ENCODE results near the gene PLEKHJ1.

Gene PLEKHJ1

DNA sequence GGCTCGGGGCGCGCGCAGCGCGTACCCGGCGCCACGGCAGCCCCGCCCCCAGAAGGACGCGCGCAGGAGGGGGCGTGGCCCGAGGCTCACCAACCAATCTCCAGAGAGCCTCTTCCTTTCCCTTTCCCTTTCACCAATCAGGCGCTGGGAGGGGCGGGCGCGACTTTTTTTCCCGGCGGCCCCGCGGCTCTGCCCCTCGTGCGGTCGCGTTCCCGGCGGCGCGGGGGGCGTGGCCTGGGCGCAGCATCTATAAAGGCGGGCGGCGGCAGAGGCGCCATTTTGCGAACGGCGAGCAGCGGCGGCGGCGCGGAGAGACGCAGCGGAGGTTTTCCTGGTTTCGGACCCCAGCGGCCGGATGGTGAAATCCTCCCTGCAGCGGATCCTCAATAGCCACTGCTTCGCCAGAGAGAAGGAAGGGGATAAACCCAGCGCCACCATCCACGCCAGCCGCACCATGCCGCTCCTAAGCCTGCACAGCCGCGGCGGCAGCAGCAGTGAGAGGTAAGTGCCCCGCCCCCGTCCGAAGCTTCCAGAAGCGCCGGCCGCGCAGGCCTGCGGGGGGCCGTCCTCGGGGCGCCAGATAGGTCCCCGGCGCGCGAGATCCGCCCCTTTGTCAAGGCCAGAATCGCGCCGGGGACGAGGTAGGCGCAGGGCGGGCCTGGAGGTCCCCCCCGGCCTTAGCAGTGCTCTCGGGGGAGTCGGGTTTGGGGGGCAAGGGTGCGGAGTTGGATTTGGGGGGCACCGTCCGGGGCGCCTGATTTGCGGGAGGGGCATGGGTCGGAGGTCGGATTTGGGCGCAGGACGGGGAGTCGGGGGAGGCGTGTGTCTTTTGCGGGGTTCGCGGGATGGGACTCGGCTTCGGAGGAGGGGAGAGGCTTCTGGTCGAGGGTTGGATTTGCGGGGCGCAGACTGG lies 33.4 kb upstream of the PLEKHJ1 start:
- DNase-seq = peak; percentile 98 to 99 (median 98)

DNA sequence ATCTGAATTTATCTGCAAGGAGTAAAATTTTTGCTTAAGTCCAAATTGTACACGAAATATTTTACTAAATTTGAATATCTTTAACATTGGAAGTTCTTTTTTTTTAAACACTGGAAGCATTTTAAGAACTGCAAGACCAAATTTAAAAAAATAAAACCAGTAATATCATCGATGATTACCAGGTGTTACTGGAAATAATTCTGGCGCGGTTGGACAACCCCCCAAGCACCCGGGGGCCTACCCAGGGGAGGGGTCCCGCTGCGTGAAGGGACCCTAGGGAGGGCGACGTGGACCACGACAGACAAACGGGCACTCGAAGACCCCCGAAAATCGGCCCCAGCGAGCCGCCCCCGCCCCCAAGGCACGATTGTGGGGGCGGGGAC lies 32.7 kb upstream of the PLEKHJ1 start:
- DNase-seq = no peak

DNA sequence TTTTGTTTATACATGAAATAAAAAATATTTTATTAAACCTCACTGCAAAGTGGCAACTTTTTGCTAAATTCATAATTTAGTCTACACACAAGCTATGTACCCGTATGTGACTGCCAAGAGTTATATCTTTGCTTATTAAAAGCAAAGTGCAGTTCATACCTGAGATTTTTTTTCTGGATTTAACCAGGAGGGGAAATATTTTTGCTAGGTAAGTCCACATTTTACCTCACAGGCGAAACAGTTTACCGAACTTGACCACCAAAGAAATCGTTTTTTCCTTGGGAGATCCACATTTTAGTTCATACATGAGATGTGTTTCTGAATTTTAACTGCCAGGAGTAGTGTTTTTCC lies 32.3 kb upstream of the PLEKHJ1 start:
- DNase-seq = no peak

DNA sequence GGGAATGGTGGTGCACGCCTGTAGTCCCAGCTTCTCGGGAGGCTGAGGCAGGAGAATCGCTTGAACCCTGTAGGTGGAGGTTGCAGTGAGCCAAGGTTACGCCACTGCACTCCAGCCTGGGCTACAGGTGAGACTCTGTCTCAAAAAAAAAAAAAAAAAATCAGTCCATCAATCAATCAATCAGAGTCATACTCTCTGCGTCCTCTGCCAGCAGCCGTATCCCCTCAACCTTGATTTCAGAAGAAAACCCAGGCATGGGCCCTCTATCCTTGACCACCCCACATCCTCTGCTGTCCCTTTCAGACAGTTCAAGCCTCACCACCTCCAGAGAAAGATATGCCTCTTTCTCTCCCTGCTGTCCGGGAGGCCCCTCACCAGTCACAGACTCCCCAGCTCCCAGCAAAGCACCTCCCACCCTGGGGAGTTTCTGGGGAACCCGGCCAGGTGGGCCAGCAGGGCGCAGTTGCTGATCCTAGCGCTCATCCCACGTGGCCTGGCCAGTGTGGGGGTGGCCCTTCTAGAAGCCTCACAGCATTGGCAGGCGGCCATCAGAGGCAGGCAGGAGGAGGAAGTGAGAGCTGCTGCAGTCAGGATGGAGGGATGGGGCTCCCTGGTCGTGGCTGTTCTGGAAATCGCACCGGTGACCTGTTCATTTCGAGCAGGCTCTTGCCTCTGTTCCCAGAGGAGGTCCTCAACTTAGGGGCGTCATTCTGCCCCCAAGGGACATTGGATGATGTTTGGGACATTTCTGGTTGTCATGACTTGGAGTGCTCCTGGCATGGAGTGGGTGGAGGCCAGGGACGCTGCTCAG lies 30.3 kb upstream of the PLEKHJ1 start:
- DNase-seq = no peak

DNA sequence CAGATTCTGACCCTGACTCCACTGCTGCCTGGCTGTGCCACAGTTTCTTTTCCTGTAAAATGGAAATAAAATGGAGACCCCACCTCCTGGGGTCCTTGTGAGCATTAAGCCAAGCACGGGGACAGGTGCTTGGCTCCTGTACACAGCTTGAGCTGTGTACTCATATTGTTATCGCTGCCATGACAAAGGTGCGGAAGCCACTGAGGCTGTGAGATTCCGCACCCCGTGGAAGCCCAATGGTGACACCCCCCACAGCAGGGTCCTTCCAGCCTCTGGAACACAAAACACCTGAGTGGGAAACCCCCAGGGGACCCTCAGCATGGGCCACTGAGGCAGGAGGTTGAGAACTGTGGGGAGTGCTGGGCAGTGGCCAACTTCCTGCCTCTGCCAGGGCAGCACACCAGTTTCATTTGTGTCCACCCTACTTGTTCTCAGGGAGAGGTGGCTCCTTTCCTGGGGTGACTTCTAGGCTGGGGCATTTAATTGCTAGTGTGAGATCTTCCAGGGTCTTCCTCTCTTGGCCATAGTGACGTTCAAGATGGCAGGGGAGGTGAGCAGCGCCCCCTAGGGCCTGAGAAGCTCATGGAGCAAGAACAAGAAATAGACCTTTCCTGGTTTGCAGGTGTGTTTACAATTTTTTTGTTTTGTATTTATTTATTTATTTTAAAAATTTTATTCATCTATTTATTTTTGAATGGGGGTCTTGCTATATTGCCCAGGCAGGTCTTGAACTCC lies 25.5 kb upstream of the PLEKHJ1 start:
- peak in 1 of 3 experiments; percentile 22 for DNase-seq

DNA sequence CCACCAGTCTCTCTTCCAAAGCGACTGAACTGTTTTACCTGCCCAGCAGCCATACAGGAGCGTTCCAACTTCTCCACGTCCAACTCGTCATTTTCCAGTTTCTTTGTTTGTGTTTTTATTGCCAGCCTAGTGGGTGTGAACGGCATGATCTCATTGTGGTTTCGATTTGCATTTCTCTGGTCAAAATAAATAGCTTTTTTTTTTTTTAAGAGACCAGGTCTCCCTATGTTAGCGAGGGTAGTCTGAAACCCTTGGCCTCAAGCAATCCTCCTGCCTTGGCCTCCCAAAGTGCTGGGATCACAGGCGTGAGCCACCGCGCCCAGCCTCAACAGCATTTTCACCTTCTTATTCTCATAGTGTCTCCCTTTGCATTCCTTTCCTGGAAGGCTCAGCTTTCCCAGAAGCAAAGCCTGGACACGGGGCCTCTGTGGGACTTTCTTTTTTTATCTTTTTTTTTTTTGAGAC lies 24.2 kb upstream of the PLEKHJ1 start:
- no peak for DNase-seq

DNA sequence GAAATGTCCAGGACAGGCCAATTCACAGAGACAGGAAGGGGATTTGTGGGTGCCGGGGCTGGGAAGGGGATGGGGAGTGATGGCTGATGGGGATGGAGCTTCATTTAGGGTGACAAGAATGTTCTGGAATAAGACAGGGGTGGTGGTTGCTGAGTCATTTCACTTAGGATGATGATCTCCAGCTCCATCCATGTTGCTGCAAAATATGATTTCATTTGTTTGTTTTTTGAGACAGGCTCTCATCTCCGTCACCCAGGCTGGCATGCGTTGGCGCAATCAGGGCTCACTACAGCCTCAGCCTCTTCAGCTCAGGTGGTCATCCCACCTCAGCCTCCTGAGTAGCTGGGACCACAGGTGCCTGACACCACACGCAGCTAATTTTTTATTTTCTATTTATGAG lies 23.2 kb upstream of the PLEKHJ1 start:
- no peak for DNase-seq

DNA sequence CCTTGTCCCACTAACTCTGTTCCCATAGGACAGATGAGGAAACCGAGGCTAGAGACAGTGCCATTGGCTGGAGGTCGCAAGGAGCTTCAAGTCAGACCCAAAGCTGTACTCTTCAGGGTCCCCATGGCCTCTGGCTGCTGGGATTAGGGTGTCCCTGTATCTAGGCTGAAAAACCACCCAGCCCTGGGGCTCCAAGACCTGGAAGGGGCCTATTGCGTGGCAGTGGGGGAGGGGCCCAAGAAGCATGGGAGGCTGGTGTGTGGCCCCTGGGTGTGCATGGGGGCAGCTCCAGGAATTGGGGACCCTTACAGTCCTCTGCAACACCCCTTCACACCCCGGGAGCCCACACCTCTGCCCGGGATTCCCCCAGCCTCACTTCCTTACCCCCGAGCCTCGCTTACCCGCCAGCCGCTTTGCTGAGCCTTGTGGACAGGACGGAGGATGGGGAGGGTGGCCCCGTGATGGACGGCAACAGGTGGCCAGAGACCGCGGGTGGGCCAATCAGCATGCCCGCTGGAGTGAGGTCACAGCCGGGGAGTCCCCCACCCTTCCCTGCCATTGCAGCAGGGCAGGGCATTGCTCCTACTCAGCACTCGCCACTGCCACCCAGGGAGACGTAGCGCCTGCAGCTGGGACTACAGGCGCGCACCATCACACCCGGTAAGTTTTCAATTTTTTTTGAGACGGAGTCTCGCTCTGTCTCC lies 20.0 kb upstream of the PLEKHJ1 start, which contains the start of gene JSRP1:
Gene JSRP1 (minus strand): TSS at position 436 of the 704 bp plus-strand sequence. CDS start 1,103 bp downstream, outside the sequence.
- DNase-seq = peak in 2 of 3 experiments; percentile 76 to 88

DNA sequence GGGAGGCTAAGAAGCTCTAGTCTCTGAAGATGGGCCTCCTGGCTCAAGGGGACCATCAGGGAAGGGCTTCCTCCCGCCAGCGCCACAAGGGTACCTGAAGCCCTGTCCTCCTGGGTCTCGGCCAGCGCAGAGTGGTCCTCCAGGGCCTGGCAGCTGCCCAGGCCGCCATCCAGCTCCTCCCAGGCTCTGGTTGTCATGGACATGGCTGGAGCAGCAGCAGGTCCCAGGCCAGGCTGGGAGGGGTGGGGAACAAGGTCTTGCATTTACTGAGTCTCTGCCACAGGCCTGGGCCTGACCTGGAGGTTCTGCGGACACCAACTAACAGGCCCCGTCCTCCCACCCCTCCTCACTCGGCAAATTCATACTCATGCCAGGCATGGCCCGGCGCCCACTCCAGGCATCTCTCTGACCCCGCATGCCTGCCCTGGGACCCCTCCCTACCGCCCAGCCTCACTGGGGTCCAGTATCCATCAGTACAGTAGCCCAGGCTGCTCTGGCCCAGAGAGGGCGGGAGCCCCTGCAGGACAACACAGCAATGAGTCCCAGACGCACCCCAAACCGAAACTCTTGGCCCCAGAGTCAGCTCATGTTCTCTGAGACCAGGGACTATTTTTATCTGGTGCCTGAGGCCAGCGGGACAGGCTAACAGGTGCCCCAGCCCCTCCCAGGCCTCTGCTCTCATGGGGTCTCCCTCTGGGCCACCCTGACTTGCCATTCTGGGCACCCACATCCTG lies 19.1 kb upstream of the PLEKHJ1 start:
- DNase-seq = peak in 1 of 3 experiments; percentile 27

DNA sequence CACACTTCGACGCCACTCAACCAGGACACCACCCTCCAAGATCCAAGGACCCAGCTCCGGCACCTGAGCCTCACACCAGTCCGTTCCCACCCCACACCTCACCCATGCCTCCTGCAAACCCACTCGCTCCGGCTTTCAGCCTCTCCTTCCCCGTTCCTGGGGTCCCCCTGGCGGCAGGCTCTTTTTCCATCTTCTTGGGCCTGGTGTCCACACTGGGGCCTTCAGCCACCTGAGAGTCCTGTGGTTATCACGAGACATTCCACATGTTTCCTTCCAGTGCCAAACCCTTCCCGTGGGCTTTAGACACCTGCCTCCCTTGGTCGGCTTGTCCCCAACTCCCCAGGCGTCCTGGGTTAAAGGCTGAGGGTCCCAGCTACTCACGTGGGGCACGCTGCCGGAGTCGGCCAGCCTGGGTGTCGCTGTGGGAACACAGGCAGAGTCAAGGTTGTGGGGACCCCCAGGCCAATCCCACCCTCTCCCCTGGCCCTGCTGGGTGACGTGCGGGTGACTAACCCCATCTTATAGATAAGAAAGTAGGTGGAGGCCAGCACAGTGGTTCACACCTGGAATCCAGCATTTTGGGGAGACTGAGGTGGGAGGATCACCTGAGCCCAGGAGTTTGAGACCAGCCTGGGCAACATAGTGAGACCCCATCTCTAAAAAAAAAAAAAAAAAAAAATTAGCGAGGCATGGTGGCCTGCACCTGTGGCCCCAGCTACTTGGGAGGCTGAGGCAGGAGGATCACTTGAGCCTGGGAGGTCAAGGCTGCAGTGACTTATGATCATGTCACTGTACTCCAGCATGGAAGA lies 18.1 kb upstream of the PLEKHJ1 start:
- no peak for DNase-seq

DNA sequence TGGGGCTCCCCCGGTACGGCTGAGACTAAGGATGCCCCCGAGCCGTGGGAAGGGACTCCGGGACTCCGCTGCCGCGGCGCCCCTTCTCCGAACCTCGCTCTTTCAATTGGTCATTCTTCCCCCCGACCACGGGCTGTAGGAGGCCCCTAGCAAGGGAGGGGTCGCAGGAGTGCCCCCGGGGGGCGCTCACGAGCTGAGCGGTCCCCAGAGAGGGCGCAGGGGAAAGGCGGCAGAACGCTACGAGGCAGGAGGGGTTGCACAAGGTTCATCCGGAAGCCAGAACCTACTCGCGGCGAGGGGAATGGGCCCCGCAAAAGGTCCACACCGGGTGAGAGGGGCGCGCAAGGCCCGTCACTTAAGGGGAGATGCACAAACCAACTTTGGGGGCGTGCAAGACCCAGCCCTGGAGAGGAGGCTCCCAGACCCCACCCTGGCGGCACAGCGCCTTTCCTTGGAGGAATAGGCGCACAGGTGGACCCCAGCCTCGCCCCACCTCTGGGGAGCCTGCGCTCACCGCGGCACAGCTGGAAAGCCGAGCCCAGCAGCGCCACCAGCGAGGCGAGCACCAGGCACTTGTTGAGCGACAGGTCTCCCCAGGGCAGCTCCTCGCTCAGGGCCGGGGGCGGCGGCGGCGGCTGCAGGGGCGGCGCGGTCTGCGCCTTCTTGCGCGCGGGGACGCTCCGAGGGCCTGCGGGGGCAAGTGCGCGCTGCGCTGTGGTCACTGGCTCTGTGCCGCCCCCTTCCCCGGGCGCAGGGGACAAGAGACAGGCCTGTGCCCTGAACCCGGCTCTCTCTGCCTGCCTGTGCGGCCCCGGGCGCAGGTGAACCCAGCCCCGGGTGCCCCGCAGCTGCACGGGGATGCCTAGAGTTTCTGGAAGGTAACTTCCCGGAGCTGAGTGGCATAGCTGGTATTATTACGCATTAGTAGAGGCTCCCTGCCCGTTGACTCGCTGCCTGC lies 17.3 kb upstream of the PLEKHJ1 start:
- DNase-seq = no peak

DNA sequence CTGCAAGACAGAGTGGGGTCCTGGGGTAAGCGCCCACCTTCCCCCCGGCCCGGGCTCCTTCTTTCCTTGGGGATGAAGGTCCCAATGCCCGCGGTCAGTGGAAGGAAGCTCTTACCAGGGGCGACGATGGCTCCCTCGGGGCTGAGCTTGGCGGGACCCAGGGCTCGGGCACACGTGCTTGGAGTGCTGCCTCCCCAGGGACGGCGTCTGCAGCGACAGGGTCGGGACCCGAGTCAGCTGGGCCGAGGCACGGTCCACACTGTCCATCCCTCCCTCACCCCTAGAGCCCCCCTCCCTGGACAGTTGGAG lies 16.6 kb upstream of the PLEKHJ1 start:
- no peak for DNase-seq

DNA sequence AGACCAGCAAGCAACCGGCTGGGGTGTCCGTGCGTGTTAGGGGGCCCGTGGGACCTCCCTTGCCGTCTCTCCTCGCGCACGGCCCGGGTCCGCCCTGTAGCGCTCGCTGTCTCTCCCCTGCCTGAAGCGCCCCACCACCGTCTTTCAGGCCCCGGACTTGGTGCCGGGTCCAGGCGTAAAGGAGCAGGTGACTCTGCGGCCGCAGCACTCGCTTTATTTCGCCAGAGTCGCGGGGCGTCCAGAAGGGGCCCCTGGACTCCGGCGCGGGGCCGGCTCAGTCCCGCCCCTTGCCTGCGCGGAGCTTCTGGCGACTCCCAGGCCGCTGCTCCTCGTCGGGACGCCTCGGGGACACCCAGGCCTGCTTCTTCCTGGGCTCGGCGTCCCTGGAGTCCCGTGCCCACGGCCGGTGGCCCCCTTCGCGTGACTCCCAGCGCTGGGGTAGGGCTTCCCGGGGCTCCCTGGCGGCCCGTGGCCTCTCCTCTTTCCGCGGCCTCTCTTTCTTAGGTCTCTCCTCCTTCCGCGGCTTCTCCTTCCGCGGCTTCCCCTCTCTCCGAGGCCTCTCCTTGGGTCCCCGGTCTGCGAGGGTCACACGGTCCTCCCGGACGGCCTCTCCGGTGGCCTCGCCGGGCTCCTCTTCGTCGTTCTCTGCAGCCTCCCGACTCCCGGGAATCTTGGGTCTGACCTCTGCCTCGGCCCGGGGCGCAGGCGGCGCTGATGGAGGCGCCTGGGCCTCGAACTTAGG lies 16.1 kb upstream of the PLEKHJ1 start:
- DNase-seq = no peak

DNA sequence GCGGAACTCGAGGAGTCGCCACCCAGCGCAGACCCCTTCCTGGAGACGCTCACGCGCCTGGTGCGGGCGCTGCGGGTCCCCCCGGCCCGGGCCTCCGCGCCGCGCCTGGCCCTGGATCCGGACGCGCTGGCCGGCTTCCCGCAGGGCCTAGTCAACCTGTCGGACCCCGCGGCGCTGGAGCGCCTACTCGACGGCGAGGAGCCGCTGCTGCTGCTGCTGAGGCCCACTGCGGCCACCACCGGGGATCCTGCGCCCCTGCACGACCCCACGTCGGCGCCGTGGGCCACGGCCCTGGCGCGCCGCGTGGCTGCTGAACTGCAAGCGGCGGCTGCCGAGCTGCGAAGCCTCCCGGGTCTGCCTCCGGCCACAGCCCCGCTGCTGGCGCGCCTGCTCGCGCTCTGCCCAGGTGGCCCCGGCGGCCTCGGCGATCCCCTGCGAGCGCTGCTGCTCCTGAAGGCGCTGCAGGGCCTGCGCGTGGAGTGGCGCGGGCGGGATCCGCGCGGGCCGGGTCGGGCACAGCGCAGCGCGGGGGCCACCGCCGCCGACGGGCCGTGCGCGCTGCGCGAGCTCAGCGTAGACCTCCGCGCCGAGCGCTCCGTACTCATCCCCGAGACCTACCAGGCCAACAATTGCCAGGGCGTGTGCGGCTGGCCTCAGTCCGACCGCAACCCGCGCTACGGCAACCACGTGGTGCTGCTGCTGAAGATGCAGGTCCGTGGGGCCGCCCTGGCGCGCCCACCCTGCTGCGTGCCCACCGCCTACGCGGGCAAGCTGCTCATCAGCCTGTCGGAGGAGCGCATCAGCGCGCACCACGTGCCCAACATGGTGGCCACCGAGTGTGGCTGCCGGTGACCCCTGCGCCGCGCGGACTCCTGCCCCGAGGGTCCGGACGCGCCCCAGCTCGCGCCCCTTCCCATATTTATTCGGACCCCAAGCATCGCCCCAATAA lies 15.3 kb upstream of the PLEKHJ1 start:
- no peak for DNase-seq

DNA sequence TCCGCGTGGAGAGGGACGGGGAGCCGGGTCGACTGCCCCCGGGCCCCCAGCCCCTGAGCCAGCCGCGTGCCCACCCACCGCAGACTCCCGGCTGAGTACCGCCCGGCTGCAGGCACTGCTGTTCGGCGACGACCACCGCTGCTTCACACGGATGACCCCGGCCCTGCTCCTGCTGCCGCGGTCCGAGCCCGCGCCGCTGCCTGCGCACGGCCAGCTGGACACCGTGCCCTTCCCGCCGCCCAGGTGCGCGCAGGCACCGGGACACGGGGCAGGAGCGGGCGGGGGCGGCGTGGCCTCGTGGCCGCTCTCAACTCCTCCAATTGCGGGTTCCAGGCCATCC lies 14.6 kb upstream of the PLEKHJ1 start:
- DNase-seq = no peak

DNA sequence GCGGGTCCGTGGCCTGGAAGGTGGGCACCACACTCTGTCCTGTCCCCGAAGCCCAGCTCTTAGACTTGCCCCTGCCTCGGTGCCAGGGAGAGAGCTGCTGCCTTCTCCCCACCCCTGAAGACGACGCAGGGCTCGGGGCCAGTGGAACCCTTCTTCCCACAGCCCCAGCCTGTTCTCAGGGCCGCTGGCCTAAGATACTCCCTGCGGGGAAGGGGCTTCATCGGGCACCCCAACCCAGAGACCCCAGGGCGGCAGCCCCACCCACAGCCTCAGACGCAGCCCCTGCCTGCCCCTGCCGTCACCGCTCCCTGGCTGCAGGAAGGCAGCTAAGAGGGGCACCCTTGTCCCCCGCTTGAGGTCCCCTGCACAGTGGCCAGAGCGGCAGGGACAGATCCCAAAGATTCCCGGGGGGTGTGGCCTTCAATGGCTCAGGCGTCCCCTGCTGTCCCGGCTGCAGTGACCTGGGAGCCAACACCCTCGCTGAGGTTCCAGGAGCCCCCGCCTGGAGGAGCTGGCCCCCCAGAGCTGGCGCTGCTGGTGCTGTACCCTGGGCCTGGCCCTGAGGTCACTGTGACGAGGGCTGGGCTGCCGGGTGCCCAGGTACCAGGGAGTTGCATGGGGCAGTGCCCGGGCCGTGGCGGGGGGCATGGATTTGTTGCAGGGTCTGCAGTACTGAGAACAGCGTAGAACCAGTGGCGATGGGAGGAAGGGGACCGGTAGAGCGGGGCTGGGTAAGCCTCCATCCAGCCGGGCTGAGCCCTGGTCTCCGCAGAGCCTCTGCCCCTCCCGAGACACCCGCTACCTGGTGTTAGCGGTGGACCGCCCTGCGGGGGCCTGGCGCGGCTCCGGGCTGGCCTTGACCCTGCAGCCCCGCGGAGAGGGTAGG lies 14.0 kb upstream of the PLEKHJ1 start:
- DNase-seq = no peak

Data from NCI-H1417 (cell line).